Tibial nerve (tissue), 3 donors: ENCODE measurements around the gene RUVBL1.

Source experiments
- POLR2A ChIP-seq, 2 donors: fragments of 450-650 bp; IDR thresholded peaks; one replicate each; pipeline ENCODE4 v1.6.1; 2017; ENCODE audit warnings: antibody characterized with exemption in 2 of 2, mild to moderate bottlenecking in 2 of 2, moderate library complexity in 2 of 2
- TF ChIP-seq, protein P1 (sequence below), 5 experiments: fragments of 200-600 bp in 3 of 5; fragments of 450-650 bp in 2 of 5; sonication (generic) in 3 of 5; IDR thresholded peaks; one replicate each; pipeline ENCODE4 v1.5.1; 2016 to 2019; ENCODE audit warnings: antibody characterized with exemption in 5 of 5, mild to moderate bottlenecking in 3 of 5, moderate library complexity in 2 of 5

DNA sequence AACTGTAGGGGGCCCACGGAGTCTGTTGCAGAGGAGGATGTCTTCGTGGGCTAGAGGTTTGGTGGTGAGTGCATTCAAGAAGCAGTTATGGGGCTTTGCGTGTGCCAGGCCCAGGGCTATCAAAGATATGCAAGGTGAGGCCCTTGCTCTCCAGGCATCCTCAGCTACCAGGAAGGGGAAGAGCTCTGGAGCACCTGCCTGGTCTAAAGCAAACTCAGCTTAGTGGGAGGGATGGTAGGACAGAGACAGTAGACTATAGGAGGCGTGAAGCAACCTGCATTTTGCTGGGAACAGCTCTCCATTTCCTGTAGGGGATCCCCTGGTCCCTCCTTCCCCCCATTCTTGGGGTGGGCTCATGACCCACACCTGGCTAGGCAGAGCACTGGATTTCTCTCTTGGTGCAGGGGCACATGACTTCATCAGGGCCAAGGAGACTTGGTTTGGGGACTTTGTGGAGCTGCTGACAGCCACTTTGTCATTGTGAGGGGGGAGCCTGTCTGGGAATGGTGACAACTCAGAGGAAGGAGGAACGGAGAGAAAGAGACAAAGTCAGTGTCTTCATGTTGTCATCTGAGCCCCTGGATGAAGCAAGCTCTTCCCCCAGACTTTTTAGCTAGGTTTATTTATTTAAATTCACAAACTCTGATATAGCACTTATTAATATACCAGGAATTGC, 21.0 kb upstream of the RUVBL1 start:
- TF ChIP-seq, protein P1, sequence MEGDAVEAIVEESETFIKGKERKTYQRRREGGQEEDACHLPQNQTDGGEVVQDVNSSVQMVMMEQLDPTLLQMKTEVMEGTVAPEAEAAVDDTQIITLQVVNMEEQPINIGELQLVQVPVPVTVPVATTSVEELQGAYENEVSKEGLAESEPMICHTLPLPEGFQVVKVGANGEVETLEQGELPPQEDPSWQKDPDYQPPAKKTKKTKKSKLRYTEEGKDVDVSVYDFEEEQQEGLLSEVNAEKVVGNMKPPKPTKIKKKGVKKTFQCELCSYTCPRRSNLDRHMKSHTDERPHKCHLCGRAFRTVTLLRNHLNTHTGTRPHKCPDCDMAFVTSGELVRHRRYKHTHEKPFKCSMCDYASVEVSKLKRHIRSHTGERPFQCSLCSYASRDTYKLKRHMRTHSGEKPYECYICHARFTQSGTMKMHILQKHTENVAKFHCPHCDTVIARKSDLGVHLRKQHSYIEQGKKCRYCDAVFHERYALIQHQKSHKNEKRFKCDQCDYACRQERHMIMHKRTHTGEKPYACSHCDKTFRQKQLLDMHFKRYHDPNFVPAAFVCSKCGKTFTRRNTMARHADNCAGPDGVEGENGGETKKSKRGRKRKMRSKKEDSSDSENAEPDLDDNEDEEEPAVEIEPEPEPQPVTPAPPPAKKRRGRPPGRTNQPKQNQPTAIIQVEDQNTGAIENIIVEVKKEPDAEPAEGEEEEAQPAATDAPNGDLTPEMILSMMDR (IDR thresholded peaks at IDR 0.05), result no peak
- no peak for TF ChIP-seq POLR2A (IDR thresholded peaks at IDR 0.05)
